HEK293 (cell line): Measurements from ENCODE around the gene SPRY1.
A peak's percentile ranks its signal among the peaks of the same experiment; 100 is the strongest.

Experiments used
- BCL11A ChIP-seq: fragments of 450-650 bp; formaldehyde crosslinking; IDR thresholded peaks from 2 replicates; pipeline ENCODE4 v1.5.1; 2016; ENCODE audit warnings: low read depth, missing biosample characterization, missing genetic modification characterization
- GLI2 ChIP-seq: fragments of 450-650 bp; formaldehyde crosslinking; IDR thresholded peaks from 2 replicates; pipeline ENCODE4; 2017; ENCODE audit warnings: missing biosample characterization, missing genetic modification characterization, low read depth, borderline replicate concordance
- IKZF3 ChIP-seq: fragments of 450-650 bp; IDR thresholded peaks from 2 replicates; pipeline ENCODE4 v1.5.0; 2018; ENCODE audit warnings: missing biosample characterization, mild to moderate bottlenecking, missing genetic modification characterization, moderate library complexity
- KLF7 ChIP-seq: fragments of 450-650 bp; formaldehyde crosslinking; IDR thresholded peaks from 2 replicates; pipeline ENCODE4 v1.5.1; 2016; ENCODE audit warnings: missing biosample characterization, missing genetic modification characterization, borderline replicate concordance
- KLF8 ChIP-seq: fragments of 450-650 bp; formaldehyde crosslinking; IDR thresholded peaks from 2 replicates; pipeline ENCODE4 v1.5.1; 2016; ENCODE audit warnings: missing biosample characterization, missing genetic modification characterization
- MZF1 ChIP-seq: fragments of 450-650 bp; formaldehyde crosslinking; IDR thresholded peaks from 2 replicates; pipeline ENCODE4 v1.5.1; 2017; ENCODE audit warnings: missing biosample characterization, missing genetic modification characterization, borderline replicate concordance
- PBX3 ChIP-seq: sonication (generic); formaldehyde crosslinking; IDR thresholded peaks from 2 replicates; pipeline ENCODE4 v1.8.1; 2022; ENCODE audit warnings: mild to moderate bottlenecking, moderate library complexity, missing genetic modification reagents
- PRDM1 ChIP-seq: fragments of 450-650 bp; formaldehyde crosslinking; IDR thresholded peaks from 2 replicates; pipeline ENCODE4; 2016; ENCODE audit warnings: missing biosample characterization, missing genetic modification characterization
- PRDM4 ChIP-seq: fragments of 450-650 bp; formaldehyde crosslinking; IDR thresholded peaks from 2 replicates; pipeline ENCODE4 v1.5.1; 2017; ENCODE audit warnings: missing biosample characterization, missing genetic modification characterization
- PRDM6 ChIP-seq: fragments of 450-650 bp; formaldehyde crosslinking; IDR thresholded peaks from 2 replicates; pipeline ENCODE4 v1.5.1; 2017; ENCODE audit warnings: missing biosample characterization, missing genetic modification characterization
- SETDB1 ChIP-seq: IDR thresholded peaks from one replicate; pipeline ENCODE4 v1.6.1; 2017; ENCODE audit warnings: mild to moderate bottlenecking, low read length, moderate library complexity, mixed read lengths; ENCODE audit not compliant: insufficient read length
- ZBTB17 ChIP-seq: fragments of 450-650 bp; formaldehyde crosslinking; IDR thresholded peaks from 2 replicates; pipeline ENCODE4 v1.5.1; 2016; ENCODE audit warnings: missing biosample characterization, missing genetic modification characterization
- ZBTB6 ChIP-seq: fragments of 450-650 bp; formaldehyde crosslinking; IDR thresholded peaks from 2 replicates; pipeline ENCODE4 v1.5.1; 2017; ENCODE audit warnings: missing biosample characterization, missing genetic modification characterization
- ZBTB8A ChIP-seq: fragments of 450-650 bp; formaldehyde crosslinking; IDR thresholded peaks from 2 replicates; pipeline ENCODE4 v1.5.1; 2016; ENCODE audit warnings: missing biosample characterization, missing genetic modification characterization
- ZEB2 ChIP-seq: fragments of 450-650 bp; formaldehyde crosslinking; IDR thresholded peaks from 2 replicates; pipeline ENCODE4 v1.5.1; 2016; ENCODE audit warnings: missing biosample characterization, missing genetic modification characterization
- ZFP69B ChIP-seq: fragments of 450-650 bp; formaldehyde crosslinking; IDR thresholded peaks from 2 replicates; pipeline ENCODE4 v1.5.1; 2016; ENCODE audit warnings: missing biosample characterization, missing genetic modification characterization
- ZNF175 ChIP-seq: fragments of 450-650 bp; formaldehyde crosslinking; IDR thresholded peaks from 2 replicates; pipeline ENCODE4 v1.5.1; 2016; ENCODE audit warnings: missing biosample characterization, missing genetic modification characterization
- ZNF2 ChIP-seq: fragments of 450-650 bp; formaldehyde crosslinking; IDR thresholded peaks from 2 replicates; pipeline ENCODE4 v1.5.1; 2016; ENCODE audit warnings: missing biosample characterization, missing genetic modification characterization
- ZNF280D ChIP-seq: fragments of 450-650 bp; formaldehyde crosslinking; IDR thresholded peaks from 2 replicates; pipeline ENCODE4 v1.5.1; 2016; ENCODE audit warnings: missing biosample characterization, missing genetic modification characterization
- ZNF571 ChIP-seq: fragments of 450-650 bp; formaldehyde crosslinking; IDR thresholded peaks from 2 replicates; pipeline ENCODE4 v1.5.0; 2017; ENCODE audit warnings: missing biosample characterization, missing genetic modification characterization
- ZNF639 ChIP-seq: fragments of 450-650 bp; formaldehyde crosslinking; IDR thresholded peaks from 2 replicates; pipeline ENCODE4 v1.5.1; 2016; ENCODE audit warnings: missing biosample characterization, missing genetic modification characterization
- ZNF658 ChIP-seq: fragments of 450-650 bp; formaldehyde crosslinking; IDR thresholded peaks from 2 replicates; pipeline ENCODE4; 2016; ENCODE audit warnings: missing biosample characterization, missing genetic modification characterization
- ZNF660 ChIP-seq: fragments of 450-650 bp; IDR thresholded peaks from 2 replicates; pipeline ENCODE4 v1.5.1; 2018; ENCODE audit warnings: missing biosample characterization, mild to moderate bottlenecking, missing genetic modification characterization
- ZNF677 ChIP-seq: fragments of 450-650 bp; IDR thresholded peaks from 2 replicates; pipeline ENCODE4 v1.5.0; 2018; ENCODE audit warnings: missing biosample characterization, mild to moderate bottlenecking, missing genetic modification characterization, moderate library complexity
- ZNF704 ChIP-seq: fragments of 450-650 bp; formaldehyde crosslinking; IDR thresholded peaks from 2 replicates; pipeline ENCODE4 v1.5.1; 2016; ENCODE audit warnings: missing biosample characterization, missing genetic modification characterization
- ZXDB ChIP-seq: fragments of 450-650 bp; formaldehyde crosslinking; IDR thresholded peaks from 2 replicates; pipeline ENCODE4 v1.5.1; 2016; ENCODE audit warnings: missing biosample characterization, missing genetic modification characterization

The SPRY1 gene

GRCh38 chr4:123418351-123418931 is 21.8 kb downstream of the SPRY1 start (continued):
- TF ChIP-seq ZNF677 (tag by site-specific recombination), result no peak
- peak; percentile 26; the same call in 1 of the 2 replicates for TF ChIP-seq PRDM4 (tag by site-specific recombination)
- TF ChIP-seq ZNF658, result no peak
- TF ChIP-seq ZNF571, result no peak
- TF ChIP-seq PBX3 (CRISPR knock-in tag), result no peak
- TF ChIP-seq ZBTB8A (tag by site-specific recombination), result peak; percentile 58
- TF ChIP-seq ZNF639 (tag by site-specific recombination), result peak; percentile 42; the same call in 1 of the 2 replicates
- 0 out of 2 replicates have a peak, but pooled peaks have one; percentile 39 for TF ChIP-seq GLI2 (tag by site-specific recombination)
- peak; percentile 91 for TF ChIP-seq PRDM6
- no peak for TF ChIP-seq MZF1 (tag by site-specific recombination)
- no peak for TF ChIP-seq SETDB1
- TF ChIP-seq ZBTB6, result peak; percentile 26; the same call in 1 of the 2 replicates
- no peak for TF ChIP-seq PRDM1 (tag by site-specific recombination)
- TF ChIP-seq ZNF660 (tag by site-specific recombination), result no peak
- TF ChIP-seq KLF8 (tag by site-specific recombination), result no peak
- no peak for TF ChIP-seq ZFP69B (tag by site-specific recombination)
- peak; percentile 74 for TF ChIP-seq ZBTB17 (tag by site-specific recombination)
- TF ChIP-seq ZNF175 (tag by site-specific recombination), result no peak
- TF ChIP-seq ZNF280D (tag by site-specific recombination), result no peak
- TF ChIP-seq ZNF2, result no peak
- TF ChIP-seq BCL11A (tag by site-specific recombination), result 0 out of 2 replicates have a peak, but pooled peaks have one; percentile 16
- TF ChIP-seq KLF7 (tag by site-specific recombination), result no peak
- TF ChIP-seq ZEB2 (tag by site-specific recombination), result peak; percentile 52; the same call in 1 of the 2 replicates
- no peak for TF ChIP-seq ZNF704 (tag by site-specific recombination)
- peak; percentile 28; the same call in 1 of the 2 replicates for TF ChIP-seq ZXDB (tag by site-specific recombination)
- peak; percentile 54; the same call in 1 of the 2 replicates for TF ChIP-seq IKZF3 (tag by site-specific recombination)
